ENCODE results near the gene STIM1.

Gene STIM1

DNA sequence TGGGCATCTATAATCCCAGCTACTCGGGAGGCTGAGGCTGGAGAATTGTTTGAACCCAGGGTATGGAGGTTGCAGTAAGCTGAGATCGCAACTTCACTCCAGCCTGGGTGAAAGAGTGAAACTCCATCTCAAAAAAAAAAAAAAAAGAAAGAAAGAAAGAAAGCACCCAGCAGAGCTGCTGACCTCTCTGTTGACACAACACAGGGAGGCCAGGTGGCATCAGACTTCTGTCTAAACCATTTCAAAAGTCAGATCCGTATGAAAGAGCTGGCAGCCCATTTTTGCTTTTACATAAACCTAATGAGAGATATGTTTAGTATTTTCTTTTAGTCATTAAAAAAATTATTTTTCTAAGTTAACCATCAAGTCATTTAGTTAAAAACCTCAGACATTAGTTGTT is 174.7 kb downstream of the STIM1 start:
- H3K9me3 ChIP-seq (ENCODE audit: control insufficient read depth, insufficient read depth, low read length), result no peaks in the 10 kb centered on the region
- H3K79me2 ChIP-seq (ENCODE audit: control insufficient read depth, low read length), result no peaks in the 10 kb centered on the region
- H3F3A ChIP-seq (ENCODE audit: control insufficient read depth, insufficient read depth), result no peaks in the 10 kb centered on the region
- no peaks in the 10 kb centered on the region for H3K27me3 ChIP-seq (ENCODE audit: control insufficient read depth, low read length)
- H3K36me3 ChIP-seq (ENCODE audit: control insufficient read depth, low read length), result no peaks in the 10 kb centered on the region
- no peaks in the 10 kb centered on the region for H4K20me1 ChIP-seq (ENCODE audit: control insufficient read depth, insufficient read depth, low read depth, low read length)
- no peak overlapping the region for H3K27ac ChIP-seq (ENCODE audit: low read depth, low read length)
- H3K4me2 ChIP-seq (ENCODE audit: low read length), result no peak overlapping the region
- H3K9me2 ChIP-seq (replicated peaks; ENCODE audit: control insufficient read depth, low read length), result no peaks in the 10 kb centered on the region
- TF ChIP-seq, protein P1, sequence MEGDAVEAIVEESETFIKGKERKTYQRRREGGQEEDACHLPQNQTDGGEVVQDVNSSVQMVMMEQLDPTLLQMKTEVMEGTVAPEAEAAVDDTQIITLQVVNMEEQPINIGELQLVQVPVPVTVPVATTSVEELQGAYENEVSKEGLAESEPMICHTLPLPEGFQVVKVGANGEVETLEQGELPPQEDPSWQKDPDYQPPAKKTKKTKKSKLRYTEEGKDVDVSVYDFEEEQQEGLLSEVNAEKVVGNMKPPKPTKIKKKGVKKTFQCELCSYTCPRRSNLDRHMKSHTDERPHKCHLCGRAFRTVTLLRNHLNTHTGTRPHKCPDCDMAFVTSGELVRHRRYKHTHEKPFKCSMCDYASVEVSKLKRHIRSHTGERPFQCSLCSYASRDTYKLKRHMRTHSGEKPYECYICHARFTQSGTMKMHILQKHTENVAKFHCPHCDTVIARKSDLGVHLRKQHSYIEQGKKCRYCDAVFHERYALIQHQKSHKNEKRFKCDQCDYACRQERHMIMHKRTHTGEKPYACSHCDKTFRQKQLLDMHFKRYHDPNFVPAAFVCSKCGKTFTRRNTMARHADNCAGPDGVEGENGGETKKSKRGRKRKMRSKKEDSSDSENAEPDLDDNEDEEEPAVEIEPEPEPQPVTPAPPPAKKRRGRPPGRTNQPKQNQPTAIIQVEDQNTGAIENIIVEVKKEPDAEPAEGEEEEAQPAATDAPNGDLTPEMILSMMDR (IDR thresholded peaks at IDR 0.05; ENCODE audit: low read depth, low read length, poor library complexity, severe bottlenecking), result no peak
- TF ChIP-seq EZH2phosphoT487 (IDR thresholded peaks at IDR 0.05; ENCODE audit: borderline replicate concordance, low read length), result no peak
- H3K4me1 ChIP-seq (ENCODE audit: control insufficient read depth, low read length), result no peaks in the 10 kb centered on the region
- no peak overlapping the region for H3K4me3 ChIP-seq (ENCODE audit: low read length)

DNA sequence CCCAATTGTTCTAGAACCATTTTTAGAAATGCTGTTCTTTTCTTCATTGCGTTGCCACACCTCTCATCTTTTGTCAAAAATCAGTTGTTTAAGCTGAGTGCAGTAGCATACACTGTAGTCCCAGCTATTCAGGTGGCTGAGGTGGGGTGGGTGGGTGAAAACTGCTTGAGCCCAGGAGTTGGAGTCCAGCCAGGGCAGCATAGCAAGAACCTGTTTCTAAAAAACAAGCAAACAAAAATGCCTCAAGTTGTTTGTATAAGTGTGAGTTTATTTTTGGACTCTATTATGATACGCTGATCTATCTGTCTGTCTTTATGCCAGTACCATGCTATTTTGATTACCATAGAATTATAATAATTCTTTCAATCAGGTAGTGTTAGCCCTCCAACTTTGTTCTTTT is 176.6 kb downstream of the STIM1 start:
- peaks cover 4% of the 10 kb centered on the region; the same call in 1 of the 2 replicates for H3K9me3 ChIP-seq (ENCODE audit: control insufficient read depth, insufficient read depth, low read length)
- TF ChIP-seq EZH2phosphoT487 (IDR thresholded peaks at IDR 0.05; ENCODE audit: borderline replicate concordance, low read length), result no peak
- TF ChIP-seq, protein P1 (IDR thresholded peaks at IDR 0.05; ENCODE audit: low read depth, low read length, poor library complexity, severe bottlenecking), result no peak
- no peaks in the 10 kb centered on the region for H3F3A ChIP-seq (ENCODE audit: control insufficient read depth, insufficient read depth)
- no peaks in the 10 kb centered on the region for H3K36me3 ChIP-seq (ENCODE audit: control insufficient read depth, low read length)
- H3K4me2 ChIP-seq (ENCODE audit: low read length), result no peak overlapping the region
- H3K27me3 ChIP-seq (ENCODE audit: control insufficient read depth, low read length), result no peaks in the 10 kb centered on the region
- H3K4me3 ChIP-seq (ENCODE audit: low read length), result no peak overlapping the region
- no peaks in the 10 kb centered on the region for H4K20me1 ChIP-seq (ENCODE audit: control insufficient read depth, insufficient read depth, low read depth, low read length)
- no peak overlapping the region for H3K27ac ChIP-seq (ENCODE audit: low read depth, low read length)
- H3K79me2 ChIP-seq (ENCODE audit: control insufficient read depth, low read length), result no peaks in the 10 kb centered on the region
- no peaks in the 10 kb centered on the region for H3K9me2 ChIP-seq (replicated peaks; ENCODE audit: control insufficient read depth, low read length)
- H3K4me1 ChIP-seq (ENCODE audit: control insufficient read depth, low read length), result no peaks in the 10 kb centered on the region

GRCh38 chr11:4035985-4036384 is 180.5 kb downstream of the STIM1 start:
- H3K4me3 ChIP-seq (ENCODE audit: low read length), result no peak overlapping the region

More at GRCh38 chr11:4035985-4036384, 180.5 kb downstream of the STIM1 start:
- Histone ChIP-seq H3F3A (ENCODE audit: control insufficient read depth, insufficient read depth) (no peaks in the 10 kb centered on the region), H4K20me1 (ENCODE audit: control insufficient read depth, insufficient read depth, low read depth, low read length) (no peaks in the 10 kb centered on the region), H3K4me2 (ENCODE audit: low read length) (no peak overlapping the region), H3K4me1 (ENCODE audit: control insufficient read depth, low read length) (no peaks in the 10 kb centered on the region), H3K79me2 (ENCODE audit: control insufficient read depth, low read length) (no peaks in the 10 kb centered on the region), H3K27me3 (ENCODE audit: control insufficient read depth, low read length) (no peaks in the 10 kb centered on the region), H3K36me3 (ENCODE audit: control insufficient read depth, low read length) (no peaks in the 10 kb centered on the region), H3K9me2 (replicated peaks; ENCODE audit: control insufficient read depth, low read length) (no peaks in the 10 kb centered on the region), H3K27ac (ENCODE audit: low read depth, low read length) (no peak overlapping the region), H3K9me3 (ENCODE audit: control insufficient read depth, insufficient read depth, low read length) (peaks cover 7% of the 10 kb centered on the region; the same call in 1 of the 2 replicates)
- no peak for TF ChIP-seq EZH2phosphoT487 (IDR thresholded peaks at IDR 0.05; ENCODE audit: borderline replicate concordance, low read length)
- TF ChIP-seq, protein P1 (IDR thresholded peaks at IDR 0.05; ENCODE audit: low read depth, low read length, poor library complexity, severe bottlenecking), result no peak
